ENCODE data around the gene PIH1D1.

DNA sequence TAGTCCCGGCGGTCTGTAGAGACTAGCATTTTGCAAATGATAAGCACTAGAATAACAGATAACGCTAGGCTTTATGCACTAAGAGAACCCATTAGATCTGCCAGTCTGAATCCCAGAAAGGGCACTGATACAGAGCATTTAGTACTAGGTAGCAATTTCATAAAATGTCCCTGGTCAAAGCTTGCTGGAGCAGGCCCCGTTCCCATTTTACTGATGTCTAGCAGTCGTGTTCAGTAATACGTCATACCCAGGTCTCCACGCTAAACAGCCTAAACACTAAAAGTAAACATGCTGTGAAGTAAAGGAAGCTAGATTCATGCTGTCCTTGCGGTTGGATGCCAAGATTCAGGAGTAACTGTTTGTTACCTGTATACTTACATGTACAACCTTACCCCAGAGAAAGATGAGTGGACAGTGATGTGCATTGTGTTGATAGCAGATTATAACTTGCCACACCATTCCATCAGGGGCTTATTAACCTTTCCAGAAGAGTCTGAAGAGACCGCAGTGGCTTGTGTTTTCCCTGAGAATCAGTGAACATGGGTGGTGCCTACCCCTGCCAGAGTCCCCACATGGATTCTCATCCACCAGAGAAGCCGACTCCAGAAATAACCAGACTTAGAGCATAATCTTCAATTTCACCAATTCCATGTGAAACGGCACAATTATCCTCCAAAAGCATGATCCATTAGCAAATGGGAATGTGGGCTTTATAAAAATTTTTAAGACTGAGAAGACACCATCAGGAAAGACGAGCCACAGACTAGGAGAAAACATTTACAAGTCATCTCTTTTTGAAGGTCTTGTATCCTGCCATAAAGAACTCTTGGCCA lies 41.2 kb upstream of the PIH1D1 start:
- TF ChIP-seq, protein P1, sequence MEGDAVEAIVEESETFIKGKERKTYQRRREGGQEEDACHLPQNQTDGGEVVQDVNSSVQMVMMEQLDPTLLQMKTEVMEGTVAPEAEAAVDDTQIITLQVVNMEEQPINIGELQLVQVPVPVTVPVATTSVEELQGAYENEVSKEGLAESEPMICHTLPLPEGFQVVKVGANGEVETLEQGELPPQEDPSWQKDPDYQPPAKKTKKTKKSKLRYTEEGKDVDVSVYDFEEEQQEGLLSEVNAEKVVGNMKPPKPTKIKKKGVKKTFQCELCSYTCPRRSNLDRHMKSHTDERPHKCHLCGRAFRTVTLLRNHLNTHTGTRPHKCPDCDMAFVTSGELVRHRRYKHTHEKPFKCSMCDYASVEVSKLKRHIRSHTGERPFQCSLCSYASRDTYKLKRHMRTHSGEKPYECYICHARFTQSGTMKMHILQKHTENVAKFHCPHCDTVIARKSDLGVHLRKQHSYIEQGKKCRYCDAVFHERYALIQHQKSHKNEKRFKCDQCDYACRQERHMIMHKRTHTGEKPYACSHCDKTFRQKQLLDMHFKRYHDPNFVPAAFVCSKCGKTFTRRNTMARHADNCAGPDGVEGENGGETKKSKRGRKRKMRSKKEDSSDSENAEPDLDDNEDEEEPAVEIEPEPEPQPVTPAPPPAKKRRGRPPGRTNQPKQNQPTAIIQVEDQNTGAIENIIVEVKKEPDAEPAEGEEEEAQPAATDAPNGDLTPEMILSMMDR (IDR thresholded peaks at IDR 0.05; ENCODE audit: control extremely low read depth in 1 of 3, insufficient read depth in 1 of 3, low read depth in 1 of 3, low read length in 3 of 3) = no peak
- no peak for TF ChIP-seq EZH2 (IDR thresholded peaks at IDR 0.05; ENCODE audit: low read depth, low read length, severe bottlenecking)
- no peak for TF ChIP-seq ZNF274 (IDR thresholded peaks at IDR 0.05; ENCODE audit: borderline replicate concordance, extremely low read depth, low read length)
- TF ChIP-seq TAF1 (IDR thresholded peaks at IDR 0.05; ENCODE audit: low read depth, low read length) = no peak
- peak; percentile 99 for TF ChIP-seq POLR2AphosphoS5 (IDR thresholded peaks at IDR 0.05; ENCODE audit: low read depth, low read length)
- TF ChIP-seq YY1 (IDR thresholded peaks at IDR 0.05; ENCODE audit: low read depth, low read length) = no peak
- TF ChIP-seq, protein P2, sequence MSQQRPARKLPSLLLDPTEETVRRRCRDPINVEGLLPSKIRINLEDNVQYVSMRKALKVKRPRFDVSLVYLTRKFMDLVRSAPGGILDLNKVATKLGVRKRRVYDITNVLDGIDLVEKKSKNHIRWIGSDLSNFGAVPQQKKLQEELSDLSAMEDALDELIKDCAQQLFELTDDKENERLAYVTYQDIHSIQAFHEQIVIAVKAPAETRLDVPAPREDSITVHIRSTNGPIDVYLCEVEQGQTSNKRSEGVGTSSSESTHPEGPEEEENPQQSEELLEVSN (IDR thresholded peaks at IDR 0.05) = 0 out of 2 replicates have a peak, but pooled peaks have one; percentile 13
- TF ChIP-seq CBX5 (IDR thresholded peaks at IDR 0.05; ENCODE audit: low read depth, low read length) = no peak
- peak; percentile 87 to 93 for TF ChIP-seq POLR2A (IDR thresholded peaks at IDR 0.05; ENCODE audit: control extremely low read depth in 1 of 2, low read depth in 2 of 2, low read length in 2 of 2)

All from H1 (cell line).